ENCODE data around the gene TMEM184B. TPM values are rescaled to one million over a fixed set of nuclear protein-coding genes. Genes with fewer than 3 reads are reported as not detected.

The TMEM184B gene
- total RNA-seq, 1 donor from 2014 or later, result 26.5 TPM

DNA sequence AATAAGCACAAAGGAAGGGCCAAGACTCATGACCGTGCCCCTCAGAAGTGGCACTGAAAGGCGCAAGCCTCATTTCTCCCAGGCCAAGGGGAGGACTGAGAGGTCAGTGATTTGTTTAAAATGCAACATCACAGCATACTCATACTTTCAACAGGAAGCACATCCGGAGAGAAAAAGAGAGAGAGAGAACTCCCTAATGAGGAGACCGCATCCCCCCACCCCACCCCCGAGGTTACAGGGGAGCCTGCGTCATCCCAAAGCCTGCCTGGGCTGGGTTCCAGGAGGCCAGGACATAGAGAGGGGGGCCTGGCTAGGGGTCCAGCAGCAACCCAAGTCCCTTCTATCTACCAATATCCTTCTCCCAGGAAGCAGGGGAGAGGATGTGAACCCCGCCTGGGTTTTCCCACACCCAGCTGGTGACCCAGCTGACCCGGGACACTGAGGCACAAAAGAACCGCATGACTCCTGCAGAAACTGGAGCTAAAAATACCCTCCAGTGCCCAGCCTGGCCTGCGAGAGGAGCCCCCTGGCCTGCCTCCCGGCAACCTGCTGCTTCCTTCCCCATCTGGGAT lies 40.7 kb upstream of the TMEM184B start:
- H3K4me1 Mint-ChIP-seq, result peaks cover 39% of the 10 kb centered on the region
- Histone ChIP-seq H3K36me3 (no peaks in the 10 kb centered on the region), H3K27ac (peak overlapping the region; percentile 51), H3K4me2 (peak overlapping the region; percentile 86), H3K27me3 (no peaks in the 10 kb centered on the region), H3K4me3 (peak overlapping the region; percentile 99), H3K79me2 (ENCODE audit: low read depth) (peaks cover 86% of the 10 kb centered on the region), H2AFZ (replicated peaks) (no peak overlapping the region), H4K20me1 (ENCODE audit: low read depth) (peaks cover 81% of the 10 kb centered on the region), H3K9ac (no peak overlapping the region), H3K9me3 (ENCODE audit: low read depth) (no peaks in the 10 kb centered on the region), H3K4me1 (peaks cover 32% of the 10 kb centered on the region), H3F3A (ENCODE audit: low read depth) (peaks cover 30% of the 10 kb centered on the region)
- no peak for TF ChIP-seq EZH2 (IDR thresholded peaks at IDR 0.05)
- TF ChIP-seq EZH2phosphoT487 (IDR thresholded peaks at IDR 0.05), result no peak
- TF ChIP-seq, protein P1, sequence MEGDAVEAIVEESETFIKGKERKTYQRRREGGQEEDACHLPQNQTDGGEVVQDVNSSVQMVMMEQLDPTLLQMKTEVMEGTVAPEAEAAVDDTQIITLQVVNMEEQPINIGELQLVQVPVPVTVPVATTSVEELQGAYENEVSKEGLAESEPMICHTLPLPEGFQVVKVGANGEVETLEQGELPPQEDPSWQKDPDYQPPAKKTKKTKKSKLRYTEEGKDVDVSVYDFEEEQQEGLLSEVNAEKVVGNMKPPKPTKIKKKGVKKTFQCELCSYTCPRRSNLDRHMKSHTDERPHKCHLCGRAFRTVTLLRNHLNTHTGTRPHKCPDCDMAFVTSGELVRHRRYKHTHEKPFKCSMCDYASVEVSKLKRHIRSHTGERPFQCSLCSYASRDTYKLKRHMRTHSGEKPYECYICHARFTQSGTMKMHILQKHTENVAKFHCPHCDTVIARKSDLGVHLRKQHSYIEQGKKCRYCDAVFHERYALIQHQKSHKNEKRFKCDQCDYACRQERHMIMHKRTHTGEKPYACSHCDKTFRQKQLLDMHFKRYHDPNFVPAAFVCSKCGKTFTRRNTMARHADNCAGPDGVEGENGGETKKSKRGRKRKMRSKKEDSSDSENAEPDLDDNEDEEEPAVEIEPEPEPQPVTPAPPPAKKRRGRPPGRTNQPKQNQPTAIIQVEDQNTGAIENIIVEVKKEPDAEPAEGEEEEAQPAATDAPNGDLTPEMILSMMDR (IDR thresholded peaks at IDR 0.05), result no peak
- no peaks in the 10 kb centered on the region for H3K9me3 Mint-ChIP-seq
- peak overlapping the region; percentile 76 for H3K4me3 Mint-ChIP-seq
- H3K27me3 Mint-ChIP-seq (ENCODE audit: insufficient read depth, low read depth), result peaks cover 6% of the 10 kb centered on the region
- peak overlapping the region; percentile 89 for H3K27ac Mint-ChIP-seq
- peaks cover 21% of the 10 kb centered on the region for H3K36me3 Mint-ChIP-seq
- peak; percentile 39 for DNase-seq (ENCODE audit: low spot score)

DNA sequence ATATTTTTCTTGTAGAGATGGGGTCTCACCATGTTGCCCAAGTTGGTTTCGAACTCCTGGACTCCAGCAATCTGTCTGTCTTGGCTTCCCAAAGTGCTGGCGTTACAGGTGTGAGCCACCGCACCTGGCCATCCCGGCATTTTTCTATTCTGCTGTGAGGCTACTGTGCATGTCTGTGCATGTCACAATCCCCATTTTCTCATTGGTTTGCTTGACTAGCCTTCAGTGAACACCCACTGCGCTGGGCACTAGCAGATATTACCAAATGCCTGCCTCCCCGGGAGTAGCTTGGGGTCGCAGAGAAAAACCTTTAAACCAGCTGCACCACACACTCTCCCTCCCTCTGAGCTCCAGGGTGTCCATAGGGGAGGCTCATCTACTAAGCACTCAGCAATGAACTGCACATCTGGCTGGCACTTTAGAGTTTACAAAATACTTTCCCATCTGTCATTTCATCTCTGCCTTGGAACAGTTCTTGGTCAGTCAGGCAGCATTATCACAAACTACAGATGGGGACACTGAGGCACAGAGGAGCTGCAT lies 39.5 kb upstream of the TMEM184B start:
- Histone ChIP-seq H3K4me1 (peaks cover 25% of the 10 kb centered on the region), H2AFZ (replicated peaks) (no peak overlapping the region), H3K27ac (no peak overlapping the region), H3K9me3 (ENCODE audit: low read depth) (no peaks in the 10 kb centered on the region), H3F3A (ENCODE audit: low read depth) (peaks cover 18% of the 10 kb centered on the region), H3K4me2 (no peak overlapping the region), H3K27me3 (no peaks in the 10 kb centered on the region), H3K4me3 (no peak overlapping the region), H3K36me3 (peaks cover 3% of the 10 kb centered on the region), H3K9ac (no peak overlapping the region), H3K79me2 (ENCODE audit: low read depth) (peaks cover 97% of the 10 kb centered on the region), H4K20me1 (ENCODE audit: low read depth) (peaks cover 92% of the 10 kb centered on the region)
- no peak overlapping the region for H3K4me3 Mint-ChIP-seq
- H3K4me1 Mint-ChIP-seq, result peaks cover 31% of the 10 kb centered on the region
- no peak for TF ChIP-seq EZH2phosphoT487 (IDR thresholded peaks at IDR 0.05)
- TF ChIP-seq EZH2 (IDR thresholded peaks at IDR 0.05), result no peak
- TF ChIP-seq, protein P1 (IDR thresholded peaks at IDR 0.05), result no peak
- no peak for DNase-seq (ENCODE audit: low spot score)
- H3K9me3 Mint-ChIP-seq, result no peaks in the 10 kb centered on the region
- peaks cover 6% of the 10 kb centered on the region for H3K27me3 Mint-ChIP-seq (ENCODE audit: insufficient read depth, low read depth)
- H3K36me3 Mint-ChIP-seq, result peaks cover 25% of the 10 kb centered on the region
- no peak overlapping the region for H3K27ac Mint-ChIP-seq

DNA sequence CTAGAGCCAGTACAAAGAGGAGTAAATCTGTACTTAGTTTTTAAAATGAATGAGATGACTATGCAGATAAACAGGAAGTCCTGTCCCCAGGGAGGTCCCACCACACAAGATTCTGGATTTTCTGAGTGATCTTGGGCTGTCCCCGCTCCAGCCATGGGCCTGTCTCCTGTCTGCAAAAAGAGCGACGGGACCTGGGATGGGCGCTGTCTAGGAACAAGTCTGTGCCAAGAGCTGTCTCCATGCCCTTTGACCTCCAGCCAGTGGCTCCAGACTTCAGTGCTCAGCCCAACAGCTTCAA lies 38.5 kb upstream of the TMEM184B start:
- H4K20me1 ChIP-seq (ENCODE audit: low read depth), result peaks cover 100% of the 10 kb centered on the region

More for the DNA sequence above, 38.5 kb upstream of the TMEM184B start:
- H3K79me2 ChIP-seq (ENCODE audit: low read depth), result peaks cover 100% of the 10 kb centered on the region
- no peak overlapping the region for H2AFZ ChIP-seq (replicated peaks)
- peaks cover 27% of the 10 kb centered on the region for H3K36me3 Mint-ChIP-seq
- no peaks in the 10 kb centered on the region for H3K9me3 ChIP-seq (ENCODE audit: low read depth)
- peaks cover 3% of the 10 kb centered on the region for H3K36me3 ChIP-seq
- H3K9me3 Mint-ChIP-seq, result no peaks in the 10 kb centered on the region
- no peak for DNase-seq (ENCODE audit: low spot score)
- TF ChIP-seq EZH2 (IDR thresholded peaks at IDR 0.05) (no peak), EZH2phosphoT487 (IDR thresholded peaks at IDR 0.05) (no peak)
- TF ChIP-seq, protein P1 (IDR thresholded peaks at IDR 0.05), result no peak
- H3K27ac ChIP-seq, result no peak overlapping the region
- no peak overlapping the region for H3K9ac ChIP-seq
- H3K4me1 Mint-ChIP-seq, result peaks cover 33% of the 10 kb centered on the region
- peaks cover 11% of the 10 kb centered on the region for H3F3A ChIP-seq (ENCODE audit: low read depth)
- H3K4me3 Mint-ChIP-seq, result no peak overlapping the region
- no peak overlapping the region for H3K27ac Mint-ChIP-seq
- no peak overlapping the region for H3K4me3 ChIP-seq
- H3K4me2 ChIP-seq, result no peak overlapping the region
- peaks cover 7% of the 10 kb centered on the region for H3K27me3 Mint-ChIP-seq (ENCODE audit: insufficient read depth, low read depth)
- no peaks in the 10 kb centered on the region for H3K27me3 ChIP-seq
- H3K4me1 ChIP-seq, result peaks cover 25% of the 10 kb centered on the region
